NCI-H774 (cell line): Measurements from ENCODE around the gene CYB561D1.
A peak's percentile ranks its signal among the peaks of the same experiment; 100 is the strongest.

Source experiments
- DNase-seq: peaks from one replicate; lab custom pipeline; 2025; lab: John Stamatoyannopoulos, UW

The CYB561D1 gene

GRCh38 chr1:109530457-109531087 is 36.7 kb downstream of the CYB561D1 start:
- DNase-seq: no peak

DNA sequence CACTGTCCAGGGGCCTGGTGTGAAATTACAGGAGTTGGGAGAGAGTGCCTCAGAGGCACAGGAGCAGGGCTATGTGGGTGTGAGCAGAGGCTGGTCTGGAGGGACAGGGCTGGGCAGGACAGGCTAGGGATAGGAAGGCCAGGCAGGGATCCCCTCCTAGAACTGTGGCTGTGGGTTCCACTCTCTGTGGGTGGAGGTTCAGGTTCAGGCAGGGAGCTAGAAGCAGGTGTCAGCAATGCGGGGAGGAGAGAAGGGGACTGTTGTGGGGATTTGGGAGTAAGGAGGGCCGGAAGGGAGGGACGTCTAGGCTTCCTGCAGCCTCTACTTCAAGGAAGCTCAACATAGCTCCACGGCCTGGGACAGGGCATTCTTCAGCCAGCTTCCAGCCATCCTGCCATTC is 37.5 kb downstream of the CYB561D1 start:
- no peak for DNase-seq

DNA sequence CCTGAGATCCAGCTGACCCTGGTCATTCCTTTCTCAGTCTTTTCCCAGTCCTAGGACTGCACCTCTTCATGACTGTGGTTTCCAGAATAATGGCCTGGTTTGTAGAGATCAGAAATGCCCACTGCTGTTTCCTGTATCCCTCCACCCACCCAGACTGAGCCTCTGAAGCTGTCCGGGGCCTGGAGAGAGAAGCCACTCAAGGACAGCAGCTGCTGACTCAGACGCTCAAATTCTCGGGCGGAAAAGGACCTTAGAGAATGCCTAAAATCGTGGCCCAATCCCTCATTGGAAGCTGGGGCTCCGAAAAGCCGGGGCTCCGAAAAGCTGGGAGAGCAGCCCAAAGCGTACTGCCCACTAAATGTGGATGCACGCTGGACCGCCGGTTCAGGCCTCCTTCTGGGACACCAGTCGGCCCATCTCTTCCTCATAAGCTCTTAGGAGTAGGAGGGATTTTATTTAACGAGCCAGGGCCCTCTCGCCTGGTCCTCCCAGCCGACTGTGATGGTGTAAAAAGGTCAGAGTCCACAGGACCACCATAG is 38.0 kb downstream of the CYB561D1 start:
- no peak for DNase-seq

DNA sequence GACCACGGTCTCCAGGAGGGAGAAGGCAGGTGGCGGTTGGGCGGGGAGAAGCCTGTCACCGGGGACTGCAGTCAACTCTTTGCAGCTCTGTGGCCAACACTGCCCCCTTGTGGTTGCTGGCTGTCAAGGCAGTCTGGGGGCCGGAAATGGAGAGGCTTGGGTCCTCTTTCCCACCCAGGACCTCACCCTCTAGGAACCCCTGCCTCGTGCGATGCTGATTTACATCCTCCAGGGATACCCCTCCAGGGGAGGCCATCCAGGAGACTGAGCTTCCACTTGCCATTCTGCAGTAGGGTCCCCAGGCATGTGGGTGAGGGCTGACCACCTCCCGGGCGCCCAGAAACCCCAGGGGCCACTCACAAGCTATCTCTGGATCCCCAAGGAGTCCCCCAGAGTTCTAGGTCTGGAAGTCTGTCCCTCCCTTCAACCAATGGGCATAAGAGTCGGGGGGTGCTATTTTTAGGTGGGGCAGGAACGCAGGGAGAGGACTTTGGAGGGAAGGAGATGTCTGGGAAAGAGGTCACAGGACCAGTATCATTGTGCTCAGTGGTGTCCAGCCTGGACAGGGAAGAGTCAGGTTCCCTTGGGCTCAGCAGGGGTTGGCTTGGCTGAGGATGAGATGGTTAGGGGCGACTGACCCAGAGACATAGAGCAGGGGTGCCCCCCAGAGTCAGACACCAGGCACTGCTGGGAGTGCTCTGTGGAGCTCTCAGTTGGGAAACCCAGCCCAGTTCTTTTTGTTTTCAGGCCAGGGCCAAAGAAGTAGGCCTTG is 38.7 kb downstream of the CYB561D1 start:
- peak; percentile 54 for DNase-seq

GRCh38 chr1:109534307-109534858 is 40.5 kb downstream of the CYB561D1 start:
- DNase-seq: no peak

DNA sequence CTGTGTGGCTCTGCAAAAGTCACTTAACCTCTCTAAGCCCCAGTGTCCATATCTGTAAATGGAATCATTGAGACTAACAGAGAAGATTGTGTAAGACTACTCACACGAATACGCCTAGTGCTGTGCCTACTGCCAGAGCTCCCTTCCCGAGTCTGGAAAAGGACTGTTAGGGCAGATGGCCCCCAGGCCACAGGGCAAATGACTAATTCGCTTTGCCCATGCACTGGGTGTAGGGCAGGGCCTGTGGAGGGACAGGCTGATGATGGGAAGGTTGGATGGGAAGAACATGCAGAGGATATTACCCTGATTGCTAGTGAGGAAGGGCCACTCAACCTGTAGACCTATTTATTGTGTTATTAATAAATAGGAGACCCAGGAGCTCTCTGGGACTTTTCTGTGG is 41.6 kb downstream of the CYB561D1 start:
- DNase-seq: no peak

DNA sequence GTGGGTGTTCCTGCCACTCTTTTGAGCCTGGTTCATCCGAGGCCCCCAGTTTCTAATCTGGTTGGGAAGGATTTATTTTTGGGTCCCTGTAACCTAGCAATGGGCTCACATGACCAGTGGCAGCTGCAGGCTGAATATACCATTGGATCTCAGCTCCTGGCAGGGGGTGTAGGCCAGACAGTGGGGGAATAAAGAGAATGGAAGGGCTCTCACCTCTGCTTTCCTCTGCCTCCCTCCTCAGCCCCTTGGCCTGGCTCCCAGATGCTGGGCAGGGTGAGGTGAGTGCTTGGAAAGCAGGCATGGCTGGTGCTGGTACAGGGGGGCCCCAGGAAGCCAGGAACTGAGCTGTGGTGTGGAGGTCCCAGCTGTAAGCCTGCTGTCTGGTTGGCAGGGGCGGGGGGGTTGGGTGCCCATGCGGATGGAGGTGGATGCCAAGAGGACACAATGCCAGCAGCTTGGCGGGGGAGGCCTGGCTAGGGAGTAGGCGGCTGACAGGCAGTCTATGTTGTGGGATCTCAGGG is 42.1 kb downstream of the CYB561D1 start:
- no peak for DNase-seq

DNA sequence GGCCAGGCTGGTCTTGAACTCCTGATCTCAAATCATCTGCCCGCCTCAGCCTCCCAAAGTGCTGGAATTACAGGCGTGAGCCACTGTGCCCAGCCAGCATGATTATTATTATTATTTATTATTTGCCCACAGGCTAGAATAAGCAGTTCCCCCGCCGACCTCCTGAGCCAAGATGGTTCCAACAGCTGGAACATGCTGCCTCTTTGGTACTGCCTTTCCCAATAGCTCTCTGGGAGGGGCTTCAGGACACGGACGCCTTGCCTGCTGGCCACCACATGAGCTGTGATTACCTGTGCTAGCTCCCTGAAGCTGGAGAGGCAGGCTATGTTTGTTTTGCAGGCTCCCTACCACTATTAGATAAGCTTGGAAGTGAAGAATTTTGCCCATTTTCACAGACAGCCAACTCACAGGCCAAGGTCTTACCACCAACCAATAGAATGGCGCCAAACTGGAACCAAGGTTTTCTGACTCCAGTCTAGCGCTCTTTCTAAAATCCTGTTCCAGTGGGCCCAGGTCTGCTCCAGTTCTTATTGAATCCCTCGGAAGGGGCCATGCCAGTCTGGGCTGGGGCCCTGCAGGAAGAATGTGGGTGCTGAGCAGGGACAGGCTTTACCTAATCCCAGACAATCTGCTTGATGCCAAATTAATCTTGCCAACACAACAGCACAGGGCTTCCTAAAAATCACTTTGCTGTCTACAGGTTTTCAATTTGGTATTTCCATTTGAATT is 43.7 kb downstream of the CYB561D1 start:
- DNase-seq: no peak

- no peak for DNase-seq
These were observed 45.1 kb downstream of the CYB561D1 start for GRCh38 chr1:109538827-109539555.

- no peak for DNase-seq
These were observed 45.8 kb downstream of the CYB561D1 start, which contains the start of gene GPR61 for GRCh38 chr1:109539676-109540075. TSS of gene GPR61 (plus strand) at chr1:109539872. CDS start at chr1:109543023, 3,151 bp downstream.

DNA sequence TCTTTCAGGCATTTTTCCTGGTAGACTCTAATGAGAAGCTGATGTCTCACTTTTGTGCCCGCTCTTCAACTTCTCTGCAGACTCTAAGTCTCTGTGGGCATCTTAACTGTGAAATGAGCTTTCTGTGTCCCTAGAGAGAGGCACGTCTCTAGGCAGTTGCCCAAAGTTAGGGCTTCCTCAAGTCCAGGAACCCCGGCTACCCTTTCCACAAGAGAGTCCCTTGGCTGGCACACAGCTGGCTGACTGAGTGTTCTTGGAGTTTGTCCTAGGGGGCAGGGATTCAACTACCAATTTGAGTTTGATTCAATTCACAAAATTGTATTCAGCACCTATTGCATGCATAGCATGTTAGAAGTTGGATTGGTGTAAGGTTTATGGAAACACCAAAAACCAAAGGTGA is 47.2 kb downstream of the CYB561D1 start:
- DNase-seq: no peak

DNA sequence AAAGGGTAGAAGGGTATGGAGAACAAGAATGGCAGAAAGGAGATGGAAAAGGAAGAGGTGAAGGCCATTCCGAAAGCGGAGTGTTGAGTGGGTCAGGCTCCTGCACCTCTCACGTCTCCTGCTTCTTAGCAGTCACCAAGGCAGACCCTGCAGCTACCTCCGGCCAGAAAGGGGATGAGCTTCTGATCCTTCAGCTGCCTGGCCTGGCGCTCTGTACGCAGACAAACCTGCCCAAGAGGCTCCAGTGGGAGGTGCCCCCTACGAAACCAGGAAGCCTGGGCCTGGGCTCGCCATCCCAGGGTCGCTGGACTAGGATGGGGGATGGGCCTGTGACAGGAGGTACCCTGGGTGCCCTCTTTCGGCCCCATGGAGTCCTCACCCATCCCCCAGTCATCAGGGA is 48.8 kb downstream of the CYB561D1 start:
- no peak for DNase-seq

GRCh38 chr1:109543283-109543987 is 49.5 kb downstream of the CYB561D1 start:
- no peak for DNase-seq

GRCh38 chr1:109543988-109544735 is 50.3 kb downstream of the CYB561D1 start:
- DNase-seq: no peak

DNA sequence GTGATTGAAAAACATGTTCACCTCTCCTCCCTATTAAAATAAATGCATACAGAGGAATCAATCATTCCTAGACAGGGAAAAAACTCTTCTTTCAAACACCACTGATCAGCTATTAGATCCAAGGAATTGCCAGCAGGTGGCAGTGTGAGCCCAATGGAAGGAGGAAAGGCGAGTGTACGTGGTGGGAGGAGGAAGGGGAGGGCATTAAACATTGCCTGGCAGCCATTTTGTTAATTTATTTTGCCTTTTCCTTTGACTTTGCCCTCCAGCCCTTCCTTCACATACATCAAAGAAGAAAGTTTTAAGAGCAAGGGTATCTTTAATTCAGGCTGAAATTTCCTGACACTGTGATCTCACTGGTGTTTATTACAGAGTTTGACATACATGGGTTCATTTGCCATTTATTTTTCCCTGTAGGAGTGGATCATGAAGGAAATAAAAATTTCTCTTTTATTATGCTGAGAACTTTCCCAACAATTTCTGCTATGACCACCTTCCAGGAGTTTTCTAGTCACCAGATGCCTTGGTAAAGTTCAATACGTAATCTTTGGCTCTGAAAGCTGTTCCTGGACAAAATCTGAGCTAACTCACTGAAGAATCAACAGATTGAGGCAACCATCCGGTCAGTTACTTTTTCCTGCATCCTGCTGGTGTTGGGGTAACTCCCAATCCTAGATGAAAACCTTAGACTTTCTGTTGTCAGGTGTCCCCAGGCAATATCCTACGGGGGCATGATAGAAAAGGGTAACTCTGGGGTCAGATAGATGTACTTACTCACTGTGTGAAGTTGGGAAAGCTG is 52.6 kb downstream of the CYB561D1 start:
- DNase-seq: peak; percentile 84

DNA sequence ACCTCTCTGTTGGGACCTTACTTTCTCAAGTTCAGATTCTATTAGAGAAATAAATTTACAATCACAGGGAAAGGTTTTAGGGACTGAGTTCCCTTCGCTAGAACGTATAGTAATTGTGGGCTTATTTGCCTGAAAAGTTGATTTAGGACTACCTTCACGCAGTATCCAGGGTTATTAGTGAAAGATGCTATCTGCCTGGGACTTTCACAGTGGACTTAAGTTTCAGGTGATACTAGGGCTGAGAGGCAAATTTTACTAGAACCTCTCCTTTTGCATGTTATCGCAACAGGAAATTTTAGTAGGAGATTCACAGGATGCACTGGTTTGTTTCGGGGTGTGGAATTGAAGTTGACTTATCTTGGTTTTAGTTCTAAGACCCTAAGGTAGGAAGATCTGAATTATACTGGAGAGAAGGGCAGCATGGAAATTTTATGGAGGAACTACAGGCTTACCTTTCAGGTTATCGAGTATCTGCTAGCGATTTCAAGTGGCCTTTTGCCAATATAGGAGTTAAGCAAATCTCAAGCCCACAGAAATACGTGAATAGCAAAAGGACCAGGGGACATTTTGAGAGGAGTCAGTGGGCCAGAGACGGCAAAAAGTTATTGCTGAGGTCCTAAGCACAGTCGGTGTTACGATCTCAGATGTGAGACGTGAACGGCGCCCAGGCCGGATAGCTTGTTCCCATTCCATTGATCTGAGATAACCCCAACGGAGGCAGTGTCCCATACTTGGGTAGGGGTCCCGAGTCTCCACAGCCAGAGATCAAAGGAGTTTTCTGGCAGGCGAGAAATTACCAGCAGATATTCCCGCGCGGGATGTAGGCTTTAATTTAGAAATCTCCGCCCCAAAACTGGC is 53.8 kb downstream of the CYB561D1 start:
- DNase-seq: no peak

- DNase-seq: peak; percentile 91
These were observed 54.7 kb downstream of the CYB561D1 start, which contains the start of gene GNAI3 for GRCh38 chr1:109548321-109549267. TSS of gene GNAI3 (plus strand) at chr1:109548615. CDS start at chr1:109548721, 106 bp downstream.
